Sigmoid colon (tissue), 4 donors: ENCODE data around the gene FXYD7.

Experiments used
- CTCF ChIP-seq, 4 experiments: fragments of 450-650 bp in 3 of 4; fragments of 200-600 bp in 1 of 4; IDR thresholded peaks; one replicate each; pipeline ENCODE4 v1.5.1; 2016 to 2019; ENCODE audit warnings: antibody characterized with exemption in 4 of 4, mild to moderate bottlenecking in 3 of 4, moderate library complexity in 2 of 4
- EP300 ChIP-seq, 4 donors: sonication (generic); formaldehyde crosslinking; IDR thresholded peaks; one replicate each; pipeline ENCODE4 v1.6.1; 2017; ENCODE audit warnings: antibody characterized with exemption in 4 of 4
- POLR2A ChIP-seq, 2 donors: fragments of 450-650 bp; IDR thresholded peaks; one replicate each; pipeline ENCODE4 v1.6.1; 2016; ENCODE audit warnings: antibody characterized with exemption in 2 of 2, mild to moderate bottlenecking in 2 of 2, moderate library complexity in 2 of 2
- POLR2AphosphoS5 ChIP-seq, 4 donors: sonication (generic); formaldehyde crosslinking; IDR thresholded peaks; one replicate each; pipeline ENCODE4 v1.6.1; 2017; ENCODE audit warnings: antibody characterized with exemption in 4 of 4

DNA sequence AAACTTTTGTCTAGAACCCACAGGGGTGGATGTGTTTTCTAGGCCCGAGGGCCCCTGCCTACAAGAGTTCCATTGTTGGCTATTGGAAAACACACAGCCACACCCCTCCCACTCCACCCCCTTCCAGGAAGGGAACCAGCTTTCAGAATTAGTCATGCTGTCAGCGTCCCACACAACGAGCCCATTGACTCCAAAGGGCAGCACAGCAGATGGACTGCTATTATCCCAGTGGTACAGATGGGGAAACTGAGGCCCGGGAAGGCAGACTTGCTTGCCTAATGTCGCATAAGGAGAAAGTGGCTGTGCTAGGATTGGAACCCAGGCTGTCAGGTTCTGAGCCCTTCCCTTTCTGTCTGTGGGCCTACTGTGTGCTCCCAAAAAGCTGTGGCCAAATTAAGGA is 35.5 kb upstream of the FXYD7 start:
- TF ChIP-seq CTCF (IDR thresholded peaks at IDR 0.05), result no peak
- TF ChIP-seq POLR2A (IDR thresholded peaks at IDR 0.05), result no peak
- TF ChIP-seq EP300 (IDR thresholded peaks at IDR 0.05), result no peak
- TF ChIP-seq POLR2AphosphoS5 (IDR thresholded peaks at IDR 0.05), result peak in 3 of 4 donors; percentile 13 to 37 (median 30)
